HepG2 (cell line): ENCODE results near the gene CHDH. TPM values are rescaled to one million over a fixed set of nuclear protein-coding genes. Genes with fewer than 3 reads are reported as not detected.

ENCODE experiments used
- ADNP ChIP-seq: sonication (generic); formaldehyde crosslinking; IDR thresholded peaks from 2 replicates; pipeline ENCODE4 v1.4.0; 2020; ENCODE audit warnings: missing genetic modification reagents
- ATAD3A ChIP-seq: sonication (generic); formaldehyde crosslinking; IDR thresholded peaks from 2 replicates; pipeline ENCODE4 v1.4.0; 2020; ENCODE audit warnings: missing genetic modification reagents
- GZF1 ChIP-seq: sonication (generic); formaldehyde crosslinking; IDR thresholded peaks from 2 replicates; pipeline ENCODE4 v1.5.1; 2020; ENCODE audit warnings: mild to moderate bottlenecking, missing genetic modification reagents
- HOXA9 ChIP-seq: sonication (generic); formaldehyde crosslinking; IDR thresholded peaks from 2 replicates; pipeline ENCODE4 v1.8.1; 2022; ENCODE audit warnings: missing genetic modification reagents, mild to moderate bottlenecking, moderate library complexity, borderline replicate concordance
- KAT8 ChIP-seq: IDR thresholded peaks from 2 replicates; pipeline ENCODE4 v1.6.1; 2016; ENCODE audit warnings: missing genetic modification reagents, missing compliant biosample characterization
- MZF1 ChIP-seq: sonication (generic); formaldehyde crosslinking; IDR thresholded peaks from 2 replicates; pipeline ENCODE4 v1.8.1; 2023; ENCODE audit warnings: mild to moderate bottlenecking, missing genetic modification reagents, borderline replicate concordance
- NAIF1 ChIP-seq: sonication (generic); formaldehyde crosslinking; IDR thresholded peaks from 2 replicates; pipeline ENCODE4 v1.5.0; 2020; ENCODE audit warnings: mild to moderate bottlenecking, missing genetic modification reagents, borderline replicate concordance
- NR2C2 ChIP-seq: sonication (generic); formaldehyde crosslinking; IDR thresholded peaks from 2 replicates; pipeline ENCODE4 v1.4.0; 2020; ENCODE audit warnings: missing genetic modification reagents, mild to moderate bottlenecking, moderate library complexity, borderline replicate concordance
- SALL1 ChIP-seq: sonication (generic); formaldehyde crosslinking; IDR thresholded peaks from 2 replicates; pipeline ENCODE4 v1.8.0; 2022; ENCODE audit warnings: mild to moderate bottlenecking, missing genetic modification reagents
- SMAD1 ChIP-seq: sonication (generic); formaldehyde crosslinking; IDR thresholded peaks from 2 replicates; pipeline ENCODE4 v1.4.0; 2020; ENCODE audit warnings: missing genetic modification reagents, low read depth, mild to moderate bottlenecking, borderline replicate concordance
- SPEN ChIP-seq: sonication (generic); formaldehyde crosslinking; IDR thresholded peaks from 2 replicates; pipeline ENCODE4 v1.5.1; 2020; ENCODE audit warnings: low read depth, mild to moderate bottlenecking, missing genetic modification reagents
- STAG1 ChIP-seq: sonication (generic); formaldehyde crosslinking; IDR thresholded peaks from 2 replicates; pipeline ENCODE4 v1.4.0; 2020; ENCODE audit warnings: missing genetic modification reagents
- ZNF138 ChIP-seq: sonication (generic); formaldehyde crosslinking; IDR thresholded peaks from 2 replicates; pipeline ENCODE4 v1.5.0; 2020; ENCODE audit warnings: mild to moderate bottlenecking, low read depth, missing genetic modification reagents
- ZNF557 ChIP-seq: sonication (generic); formaldehyde crosslinking; IDR thresholded peaks from 2 replicates; pipeline ENCODE4 v1.4.0; 2020; ENCODE audit warnings: missing genetic modification reagents
- ZNF614 ChIP-seq: IDR thresholded peaks from 2 replicates; pipeline ENCODE4 v1.6.1; 2018; ENCODE audit warnings: missing biosample characterization, missing genetic modification reagents, inconsistent platforms, borderline replicate concordance
- ZNF672 ChIP-seq: sonication (generic); formaldehyde crosslinking; IDR thresholded peaks from 2 replicates; pipeline ENCODE4 v1.8.1; 2022; ENCODE audit warnings: missing genetic modification reagents
- ZNF724P ChIP-seq: sonication (generic); formaldehyde crosslinking; IDR thresholded peaks from 2 replicates; pipeline ENCODE4 v1.8.0; 2022; ENCODE audit warnings: missing genetic modification reagents, borderline replicate concordance
- ZNF883 ChIP-seq: sonication (generic); formaldehyde crosslinking; IDR thresholded peaks from 2 replicates; pipeline ENCODE4 v1.5.1; 2020; ENCODE audit warnings: mild to moderate bottlenecking, missing genetic modification reagents; ENCODE audit errors: not compliant biosample characterization
- polyA plus RNA-seq, 8 experiments: library from polyadenylated mRNA; depleted of rRNA in 3 of 8; stranded (reverse) in 7 of 8; unstranded in 1 of 8; fragments of >200 nt; fragmentation: Illumina TruSeq in 4 of 8; extraction: Trizol in 4 of 8; gene quantifications; 2 replicates each; pipeline versions ENCODE4 v1.2.1 to v1.2.3, GENCODE V29; 2011 to 2016; ENCODE audit warnings: low read depth in 4 of 8, missing spikeins in 1 of 8, mixed read lengths in 1 of 8; ENCODE audit not compliant: insufficient read depth in 1 of 8
- total RNA-seq, 5 experiments: library from RNA; depleted of rRNA; stranded (reverse); fragments of >200 nt; fragmentation: Illumina TruSeq; extraction: Trizol; gene quantifications; 2 replicates each; pipeline ENCODE4 v1.2.3, GENCODE V29; 2016; ENCODE audit warnings: low read depth in 1 of 5
- TF ChIP-seq, protein P1 (sequence below): sonication (generic); formaldehyde crosslinking; IDR thresholded peaks from 2 replicates; pipeline ENCODE4 v1.5.0; 2020; ENCODE audit warnings: mild to moderate bottlenecking, missing genetic modification reagents
- TF ChIP-seq, protein P2 (sequence below): IDR thresholded peaks from 2 replicates; pipeline ENCODE4 v1.6.1; 2018; ENCODE audit warnings: missing genetic modification reagents
- TF ChIP-seq, protein P3 (sequence below): sonication (generic); formaldehyde crosslinking; IDR thresholded peaks from 2 replicates; pipeline ENCODE4 v1.5.0; 2020; ENCODE audit warnings: missing genetic modification reagents
- TF ChIP-seq, protein P4 (sequence below): sonication (generic); formaldehyde crosslinking; IDR thresholded peaks from 2 replicates; pipeline ENCODE4 v1.5.1; 2020; ENCODE audit warnings: mild to moderate bottlenecking, missing genetic modification reagents, moderate library complexity

The CHDH gene
- total and polyA plus RNA-seq, 2 of the 13 experiments (the other 11 are each of a cell fraction or from before 2014, with no cell fraction given), result 28.1 to 48.9 TPM

DNA sequence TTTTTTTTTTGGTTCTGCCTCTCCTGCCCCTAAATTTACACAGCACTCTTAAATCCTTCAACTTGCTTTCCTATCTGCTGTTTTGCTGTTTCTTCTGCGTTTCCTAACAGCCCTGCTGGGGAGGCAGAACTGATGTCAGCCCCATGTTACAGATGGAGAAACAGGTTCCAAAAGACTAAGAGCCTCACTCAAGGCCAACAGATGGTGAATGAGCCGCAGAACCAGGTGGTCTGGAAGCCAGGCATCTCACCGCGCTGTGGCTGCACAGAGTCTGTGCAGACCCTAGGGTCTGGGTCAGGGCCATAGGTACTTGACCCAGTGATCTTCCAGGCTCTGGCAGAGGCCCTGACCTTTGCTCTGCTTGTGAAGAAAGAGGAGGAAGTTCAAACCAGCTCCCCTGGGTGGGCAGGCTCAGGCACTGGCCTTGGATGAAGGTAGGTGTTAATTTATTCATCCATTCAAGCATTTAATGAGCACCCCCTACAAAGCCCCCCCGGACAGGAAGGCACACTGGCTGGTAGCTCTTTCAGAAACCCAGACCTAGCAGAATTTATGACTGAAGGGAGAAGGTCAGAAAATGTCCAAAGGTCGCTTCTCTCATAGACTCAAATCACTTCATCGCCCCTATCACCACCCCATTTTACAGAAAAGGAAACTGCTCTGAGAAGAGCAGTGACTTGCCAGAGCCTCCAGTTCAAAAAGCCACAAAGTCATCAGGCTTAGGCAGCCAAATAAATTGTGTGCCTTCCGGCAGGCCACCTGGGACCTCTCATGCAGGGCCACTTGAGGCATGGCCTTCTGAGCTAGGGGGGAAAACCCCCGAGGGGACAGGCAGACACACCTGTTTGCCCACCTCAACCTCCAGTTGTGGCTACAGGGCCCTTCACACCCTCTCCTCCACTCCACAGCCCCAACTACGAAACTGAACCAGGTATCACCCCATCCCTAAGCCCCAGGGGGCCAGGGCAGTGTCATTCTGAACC is 2.7 kb downstream of the CHDH start (continued):
- TF ChIP-seq ADNP, result no peak
- TF ChIP-seq ZNF724P (CRISPR knock-in tag), result no peak; the same call in 1 of the 2 replicates
- TF ChIP-seq SPEN (CRISPR knock-in tag), result no peak; the same call in none of the 2 replicates
- TF ChIP-seq STAG1 (CRISPR knock-in tag), result no peak
- TF ChIP-seq, protein P1, sequence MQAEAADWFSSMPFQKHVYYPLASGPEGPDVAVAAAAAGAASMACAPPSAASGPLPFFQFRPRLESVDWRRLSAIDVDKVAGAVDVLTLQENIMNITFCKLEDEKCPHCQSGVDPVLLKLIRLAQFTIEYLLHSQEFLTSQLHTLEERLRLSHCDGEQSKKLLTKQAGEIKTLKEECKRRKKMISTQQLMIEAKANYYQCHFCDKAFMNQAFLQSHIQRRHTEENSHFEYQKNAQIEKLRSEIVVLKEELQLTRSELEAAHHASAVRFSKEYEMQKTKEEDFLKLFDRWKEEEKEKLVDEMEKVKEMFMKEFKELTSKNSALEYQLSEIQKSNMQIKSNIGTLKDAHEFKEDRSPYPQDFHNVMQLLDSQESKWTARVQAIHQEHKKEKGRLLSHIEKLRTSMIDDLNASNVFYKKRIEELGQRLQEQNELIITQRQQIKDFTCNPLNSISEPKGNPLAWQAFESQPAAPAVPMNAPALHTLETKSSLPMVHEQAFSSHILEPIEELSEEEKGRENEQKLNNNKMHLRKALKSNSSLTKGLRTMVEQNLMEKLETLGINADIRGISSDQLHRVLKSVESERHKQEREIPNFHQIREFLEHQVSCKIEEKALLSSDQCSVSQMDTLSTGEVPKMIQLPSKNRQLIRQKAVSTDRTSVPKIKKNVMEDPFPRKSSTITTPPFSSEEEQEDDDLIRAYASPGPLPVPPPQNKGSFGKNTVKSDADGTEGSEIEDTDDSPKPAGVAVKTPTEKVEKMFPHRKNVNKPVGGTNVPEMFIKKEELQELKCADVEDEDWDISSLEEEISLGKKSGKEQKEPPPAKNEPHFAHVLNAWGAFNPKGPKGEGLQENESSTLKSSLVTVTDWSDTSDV (CRISPR knock-in tag), result no peak
- peak; percentile 92 for TF ChIP-seq NR2C2 (CRISPR knock-in tag)
- no peak for TF ChIP-seq ZNF672 (CRISPR knock-in tag)
- TF ChIP-seq ATAD3A (CRISPR knock-in tag), result no peak
- no peak for TF ChIP-seq HOXA9
- no peak for TF ChIP-seq ZNF557
- no peak for TF ChIP-seq SMAD1
- TF ChIP-seq MZF1 (CRISPR knock-in tag), result no peak
- 0 out of 2 replicates have a peak, but pooled peaks have one; percentile 24 for TF ChIP-seq KAT8
- TF ChIP-seq SALL1, result no peak; the same call in none of the 2 replicates
- no peak for TF ChIP-seq ZNF883 (CRISPR knock-in tag)
- no peak for TF ChIP-seq GZF1 (CRISPR knock-in tag)
- TF ChIP-seq ZNF138 (CRISPR knock-in tag), result no peak
- TF ChIP-seq, protein P2, sequence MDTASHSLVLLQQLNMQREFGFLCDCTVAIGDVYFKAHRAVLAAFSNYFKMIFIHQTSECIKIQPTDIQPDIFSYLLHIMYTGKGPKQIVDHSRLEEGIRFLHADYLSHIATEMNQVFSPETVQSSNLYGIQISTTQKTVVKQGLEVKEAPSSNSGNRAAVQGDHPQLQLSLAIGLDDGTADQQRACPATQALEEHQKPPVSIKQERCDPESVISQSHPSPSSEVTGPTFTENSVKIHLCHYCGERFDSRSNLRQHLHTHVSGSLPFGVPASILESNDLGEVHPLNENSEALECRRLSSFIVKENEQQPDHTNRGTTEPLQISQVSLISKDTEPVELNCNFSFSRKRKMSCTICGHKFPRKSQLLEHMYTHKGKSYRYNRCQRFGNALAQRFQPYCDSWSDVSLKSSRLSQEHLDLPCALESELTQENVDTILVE (CRISPR knock-in tag), result no peak
- no peak for TF ChIP-seq NAIF1
- TF ChIP-seq, protein P3, sequence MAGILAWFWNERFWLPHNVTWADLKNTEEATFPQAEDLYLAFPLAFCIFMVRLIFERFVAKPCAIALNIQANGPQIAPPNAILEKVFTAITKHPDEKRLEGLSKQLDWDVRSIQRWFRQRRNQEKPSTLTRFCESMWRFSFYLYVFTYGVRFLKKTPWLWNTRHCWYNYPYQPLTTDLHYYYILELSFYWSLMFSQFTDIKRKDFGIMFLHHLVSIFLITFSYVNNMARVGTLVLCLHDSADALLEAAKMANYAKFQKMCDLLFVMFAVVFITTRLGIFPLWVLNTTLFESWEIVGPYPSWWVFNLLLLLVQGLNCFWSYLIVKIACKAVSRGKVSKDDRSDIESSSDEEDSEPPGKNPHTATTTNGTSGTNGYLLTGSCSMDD (CRISPR knock-in tag), result no peak
- no peak for TF ChIP-seq ZNF614
- TF ChIP-seq, protein P4, sequence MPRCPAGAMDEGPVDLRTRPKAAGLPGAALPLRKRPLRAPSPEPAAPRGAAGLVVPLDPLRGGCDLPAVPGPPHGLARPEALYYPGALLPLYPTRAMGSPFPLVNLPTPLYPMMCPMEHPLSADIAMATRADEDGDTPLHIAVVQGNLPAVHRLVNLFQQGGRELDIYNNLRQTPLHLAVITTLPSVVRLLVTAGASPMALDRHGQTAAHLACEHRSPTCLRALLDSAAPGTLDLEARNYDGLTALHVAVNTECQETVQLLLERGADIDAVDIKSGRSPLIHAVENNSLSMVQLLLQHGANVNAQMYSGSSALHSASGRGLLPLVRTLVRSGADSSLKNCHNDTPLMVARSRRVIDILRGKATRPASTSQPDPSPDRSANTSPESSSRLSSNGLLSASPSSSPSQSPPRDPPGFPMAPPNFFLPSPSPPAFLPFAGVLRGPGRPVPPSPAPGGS (CRISPR knock-in tag), result 0 out of 2 replicates have a peak, but pooled peaks have one; percentile 1
